SKM-1 treated with dmso at 0.1 percent for 144 hours (cell line): ENCODE measurements around the gene SLC25A39.

Experiments used
- DNase-seq: peaks from one replicate; lab custom pipeline; 2025; ENCODE audit not compliant: unreplicated experiment; lab: John Stamatoyannopoulos, UW

SLC25A39 gene

GRCh38 chr17:44314869-44315661 is 9.6 kb downstream of the SLC25A39 start:
- DNase-seq = no peak

- DNase-seq = no peak
Observed at GRCh38 chr17:44314524-44314868, 10.1 kb downstream of the SLC25A39 start.

- DNase-seq = no peak
Observed at GRCh38 chr17:44314031-44314430, 10.6 kb downstream of the SLC25A39 start.

GRCh38 chr17:44312396-44313104 is 12.1 kb downstream of the SLC25A39 start:
- no peak for DNase-seq

- DNase-seq = no peak
Observed at GRCh38 chr17:44311562-44312181, 13.0 kb downstream of the SLC25A39 start.

- no peak for DNase-seq
Observed at GRCh38 chr17:44310609-44311376, 13.8 kb downstream of the SLC25A39 start.

GRCh38 chr17:44310188-44310587 is 14.4 kb downstream of the SLC25A39 start:
- no peak for DNase-seq

- no peak for DNase-seq
Observed at GRCh38 chr17:44309472-44309871, 15.2 kb downstream of the SLC25A39 start.

- no peak for DNase-seq
Observed at GRCh38 chr17:44308865-44309264, 15.8 kb downstream of the SLC25A39 start.

GRCh38 chr17:44308320-44308818 is 16.3 kb downstream of the SLC25A39 start, which contains the start of gene RUNDC3A:
Gene RUNDC3A, plus strand, starts transcription at chr17:44308601. Its CDS starts 232 bp downstream, at chr17:44308833.
- DNase-seq = no peak

GRCh38 chr17:44307387-44308186 is 17.0 kb downstream of the SLC25A39 start:
- DNase-seq = no peak

- DNase-seq = no peak
Observed at GRCh38 chr17:44304651-44305050, 20.0 kb downstream of the SLC25A39 start.

- no peak for DNase-seq
Observed at GRCh38 chr17:44297975-44298374, 26.6 kb downstream of the SLC25A39 start.

GRCh38 chr17:44293509-44294226 is 31.0 kb downstream of the SLC25A39 start:
- no peak for DNase-seq

- no peak for DNase-seq
Observed at GRCh38 chr17:44287651-44288050, 37.0 kb downstream of the SLC25A39 start.

GRCh38 chr17:44284024-44284400 is 40.6 kb downstream of the SLC25A39 start:
- no peak for DNase-seq

GRCh38 chr17:44283344-44284023 is 41.1 kb downstream of the SLC25A39 start:
- DNase-seq = no peak

GRCh38 chr17:44282264-44282663 is 42.4 kb downstream of the SLC25A39 start:
- DNase-seq = no peak

- no peak for DNase-seq
Observed at GRCh38 chr17:44281570-44281969, 43.1 kb downstream of the SLC25A39 start.
